ENCODE measurements around the gene MCM9.

GRCh38 chr6:118940770-118941169 lies 5.8 kb upstream of the MCM9 start:
- TF ChIP-seq POLR2AphosphoS5 (IDR thresholded peaks at IDR 0.05; ENCODE audit: low read depth, low read length), result no peak
- no peak for TF ChIP-seq REST (IDR thresholded peaks at IDR 0.05; ENCODE audit: insufficient read depth in 1 of 2, low read depth in 2 of 2, low read length in 2 of 2)
- no peak for TF ChIP-seq TAF1 (IDR thresholded peaks at IDR 0.05; ENCODE audit: borderline replicate concordance, insufficient read depth, low read length)
- no peak for TF ChIP-seq SIN3A (IDR thresholded peaks at IDR 0.05; ENCODE audit: borderline replicate concordance, insufficient read depth, low read length)
- no peak for TF ChIP-seq FOXP2 (optimal IDR thresholded peaks at IDR 0.05; ENCODE audit: borderline replicate concordance, extremely low read depth, extremely low read length, insufficient read depth)
